Measurements from ENCODE around the gene INPP5K.
A peak's percentile ranks its signal among the peaks of the same experiment; 100 is the strongest.
"Not testable (repeated sequence)": the region's sequence is repeated elsewhere in the genome, so short reads cannot be mapped to it uniquely, and the experiment has no call there.

Gene INPP5K

DNA sequence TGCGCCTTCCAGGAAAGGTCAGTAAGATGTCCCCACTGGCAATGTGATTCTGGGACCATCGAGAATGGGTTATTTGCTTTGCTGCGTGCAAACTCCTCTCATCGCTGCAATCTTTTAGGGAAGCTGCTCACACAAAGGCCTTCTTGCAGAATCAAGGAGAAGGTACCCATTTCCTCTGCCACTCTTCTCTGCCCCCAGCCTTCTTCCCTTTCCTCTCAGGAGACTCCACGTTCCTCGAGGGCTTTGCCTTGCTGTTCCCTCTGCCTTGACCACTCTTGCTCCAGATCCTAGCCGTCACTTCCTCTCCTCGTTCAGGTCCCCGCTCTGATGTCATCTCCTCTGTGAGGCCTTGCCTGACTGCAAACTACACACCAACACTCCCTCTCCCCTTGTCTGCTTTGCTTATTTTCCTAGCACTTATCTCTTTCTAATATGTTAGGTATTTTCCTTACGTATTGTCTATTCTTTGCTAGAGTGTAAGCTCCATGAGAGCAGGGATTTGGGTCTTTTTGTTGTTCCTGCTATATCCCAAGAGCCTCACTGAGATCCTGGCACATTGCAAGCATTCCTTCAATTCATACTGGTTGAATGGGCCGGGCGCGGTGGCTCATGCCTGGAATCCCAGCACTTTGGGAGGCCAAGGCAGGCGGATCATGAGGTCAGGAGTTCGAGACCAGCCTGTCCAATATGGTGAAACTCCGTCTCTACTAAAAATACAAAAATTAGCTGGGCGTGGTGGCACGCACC is 55.0 kb downstream of the INPP5K start:
- DNase-seq = no peak

DNA sequence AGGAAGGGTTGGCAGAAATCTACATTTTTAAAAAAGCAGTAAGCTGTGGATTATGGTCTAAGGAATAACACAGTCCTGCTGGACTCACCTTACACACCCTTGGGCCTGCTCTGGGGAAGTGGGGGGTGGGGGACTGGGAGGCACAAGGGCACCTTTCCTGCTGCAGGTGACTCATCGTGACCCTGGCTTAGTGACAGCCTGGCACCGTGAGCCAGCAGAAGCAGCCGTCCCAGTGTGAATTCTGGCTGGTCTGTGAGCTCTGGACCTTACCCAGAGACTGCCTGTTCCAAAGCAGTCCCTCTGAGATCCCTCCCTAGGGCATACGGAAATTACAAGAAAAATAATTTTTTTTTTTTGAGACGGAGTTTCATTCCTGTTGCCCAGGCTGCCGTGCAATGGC is 56.2 kb downstream of the INPP5K start:
- DNase-seq = no peak

DNA sequence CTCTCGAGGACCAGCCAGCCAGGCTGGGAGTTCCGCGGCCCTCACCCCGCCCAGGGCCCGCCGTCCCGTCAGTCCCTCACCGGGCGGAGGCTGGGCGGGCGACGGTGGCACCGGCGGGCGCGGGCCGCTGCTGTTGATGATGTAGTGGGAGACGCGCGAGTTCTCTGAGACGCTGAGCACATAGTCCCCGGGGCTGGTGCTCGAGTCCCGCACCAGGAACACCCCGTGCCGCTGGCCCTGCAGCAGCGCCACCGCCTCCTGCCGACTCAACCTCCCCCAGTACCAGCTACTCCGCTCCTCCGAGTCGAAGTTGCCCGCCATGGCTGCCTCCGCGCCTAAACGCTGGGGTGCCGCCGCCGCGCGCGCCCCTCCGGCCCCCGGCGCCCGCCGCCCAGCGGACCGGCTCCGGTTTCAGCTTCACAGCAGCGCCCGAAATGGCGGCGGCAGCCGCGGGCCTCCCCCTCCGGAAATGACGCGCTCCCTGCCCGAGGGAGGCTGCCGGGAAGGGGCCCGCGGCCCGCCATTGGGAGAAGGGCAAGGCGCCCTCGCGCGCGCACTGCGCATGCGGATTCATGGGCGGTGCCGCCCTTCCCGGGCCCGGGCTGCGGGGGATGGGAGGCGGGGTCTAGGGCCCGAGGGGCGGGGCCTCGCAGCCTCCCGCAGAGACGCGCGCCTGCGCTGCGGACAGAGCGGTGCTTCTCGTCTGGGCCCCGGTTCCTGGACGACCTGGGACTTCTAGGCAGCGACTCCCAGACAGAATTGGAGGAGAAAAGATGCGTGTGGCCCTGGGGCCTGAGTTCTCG is 60.4 kb downstream of the INPP5K start, which contains the start of gene CRK:
TSS of gene CRK (minus strand) at position 436 of the 803 bp plus-strand sequence. CDS start at position 321, 115 bp downstream.
- DNase-seq = peak; percentile 97

DNA sequence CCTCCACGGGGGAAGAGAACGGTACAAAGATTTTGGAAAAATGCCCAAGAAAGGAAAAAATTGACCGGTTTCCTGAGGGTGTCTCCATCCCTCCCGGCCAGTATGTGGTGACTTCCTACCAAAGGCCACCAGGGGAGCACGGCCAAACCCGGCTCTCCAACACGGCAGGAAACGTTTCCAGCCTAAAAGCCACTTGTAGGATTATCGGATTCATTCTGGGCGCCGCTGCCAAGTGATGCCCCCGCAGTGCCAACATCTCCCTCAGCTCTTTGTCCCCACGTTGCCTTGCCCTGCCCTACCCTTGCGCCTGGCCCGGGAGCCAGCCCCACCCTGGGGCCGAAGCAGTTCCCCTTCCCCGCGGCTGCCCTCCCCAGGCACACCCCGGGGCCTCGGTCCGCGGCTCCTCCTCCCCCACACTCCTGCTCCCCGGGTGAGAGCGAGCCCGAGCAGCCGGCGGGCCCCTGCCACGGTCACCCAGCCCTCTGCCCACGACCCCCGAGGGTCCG is 61.1 kb downstream of the INPP5K start:
- DNase-seq = peak; percentile 46

DNA sequence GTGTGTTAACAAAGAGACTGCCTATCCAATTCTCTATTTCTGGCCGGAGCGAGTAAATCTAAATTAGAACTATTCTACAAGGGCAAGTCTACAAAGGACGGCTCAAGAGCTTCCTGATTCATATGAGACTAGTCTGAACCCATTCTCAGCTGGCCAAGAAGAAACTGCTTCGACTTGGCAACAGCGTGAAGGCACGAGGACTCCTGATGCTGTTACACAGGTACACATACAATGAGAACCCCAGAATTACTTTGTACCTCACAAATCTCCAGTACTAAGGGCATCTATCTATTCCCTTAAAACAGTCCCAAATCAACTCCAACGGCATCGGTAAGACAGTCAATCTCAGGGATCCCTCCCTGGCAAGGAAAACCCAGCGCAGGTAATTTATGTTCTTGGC is 61.9 kb downstream of the INPP5K start:
- DNase-seq = no peak

DNA sequence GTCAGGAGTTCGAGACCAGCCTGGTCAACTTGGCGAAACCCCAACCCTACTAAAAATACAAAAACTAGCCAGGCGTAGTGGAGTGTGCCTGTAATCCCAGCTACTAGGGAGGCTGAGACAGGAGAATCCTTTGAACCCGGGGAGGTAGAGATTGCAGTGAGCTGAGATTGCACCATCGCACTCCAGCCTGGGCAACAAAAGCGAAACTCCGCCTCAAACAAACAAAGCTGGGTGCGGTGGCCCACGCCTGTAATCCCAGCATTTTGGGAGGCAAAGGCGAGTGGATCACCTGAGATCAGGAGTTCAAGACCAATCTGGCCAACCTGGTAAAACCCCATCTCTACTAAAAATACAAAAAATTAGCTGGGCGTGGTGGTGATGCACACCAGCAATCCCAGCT is 62.7 kb downstream of the INPP5K start:
- DNase-seq = not testable (repeated sequence)

DNA sequence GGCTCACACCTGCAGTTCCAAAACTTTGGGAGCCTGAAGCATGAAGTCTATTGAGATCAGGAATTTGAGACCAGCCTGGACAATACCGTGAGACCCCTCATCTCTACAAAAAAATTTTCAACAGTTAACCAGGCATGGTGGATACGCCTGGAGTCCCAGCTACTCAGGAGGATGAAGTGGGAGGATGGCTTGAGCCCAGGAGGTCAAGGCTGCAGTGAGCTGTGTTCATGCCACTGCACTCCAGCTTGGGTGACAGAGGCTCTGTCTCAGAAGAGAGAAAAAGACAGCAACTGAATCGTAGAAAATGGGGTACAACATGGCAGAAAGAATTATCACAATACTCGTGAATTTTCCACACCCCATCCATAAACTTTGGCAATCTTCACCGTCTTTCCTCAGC is 63.6 kb downstream of the INPP5K start:
- no peak for DNase-seq

DNA sequence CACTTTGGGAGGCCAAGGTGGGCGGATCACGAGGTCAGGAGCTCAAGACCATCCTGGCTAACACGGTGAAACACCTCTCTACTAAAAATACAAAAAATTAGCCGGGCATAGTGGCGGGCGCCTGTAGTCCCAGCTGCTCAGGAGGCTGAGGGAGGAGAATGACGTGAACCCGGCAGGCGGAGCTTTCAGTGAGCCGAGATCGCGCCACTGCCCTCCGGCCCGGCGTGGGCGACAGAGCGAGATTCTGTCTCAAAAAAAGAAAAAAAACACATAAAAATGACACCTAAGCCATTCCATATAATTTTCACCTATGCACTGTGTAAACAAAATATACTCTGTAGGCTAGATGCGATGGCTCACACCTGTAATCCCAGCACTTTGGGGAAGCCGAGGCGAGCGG is 66.2 kb downstream of the INPP5K start:
- not testable (repeated sequence) for DNase-seq

DNA sequence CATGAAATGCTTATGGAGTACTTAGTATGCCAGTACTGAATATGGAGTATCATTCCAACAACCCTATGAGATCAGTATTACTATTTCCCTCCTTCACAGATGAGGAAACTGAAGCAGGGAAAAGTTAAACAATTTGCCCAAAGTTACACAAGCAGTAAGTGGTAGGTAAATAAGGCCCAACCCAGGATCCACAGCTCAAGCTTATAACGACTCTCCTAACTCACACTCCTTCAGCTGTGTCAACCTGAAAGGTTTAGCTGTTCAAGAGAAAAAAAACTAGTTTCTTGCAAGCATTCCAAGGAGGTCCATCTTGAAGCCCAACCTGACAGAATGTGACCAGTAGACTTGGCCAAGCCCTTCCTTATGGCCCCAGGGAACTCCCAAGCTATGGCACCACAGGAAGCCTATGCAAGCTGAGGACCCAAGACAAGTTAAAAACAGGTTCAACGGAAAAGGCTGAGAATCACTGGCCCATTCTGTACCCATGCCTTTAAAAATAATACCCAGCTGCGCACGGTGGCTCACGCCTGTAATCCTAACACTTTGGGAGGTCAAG is 66.9 kb downstream of the INPP5K start:
- no peak for DNase-seq

DNA sequence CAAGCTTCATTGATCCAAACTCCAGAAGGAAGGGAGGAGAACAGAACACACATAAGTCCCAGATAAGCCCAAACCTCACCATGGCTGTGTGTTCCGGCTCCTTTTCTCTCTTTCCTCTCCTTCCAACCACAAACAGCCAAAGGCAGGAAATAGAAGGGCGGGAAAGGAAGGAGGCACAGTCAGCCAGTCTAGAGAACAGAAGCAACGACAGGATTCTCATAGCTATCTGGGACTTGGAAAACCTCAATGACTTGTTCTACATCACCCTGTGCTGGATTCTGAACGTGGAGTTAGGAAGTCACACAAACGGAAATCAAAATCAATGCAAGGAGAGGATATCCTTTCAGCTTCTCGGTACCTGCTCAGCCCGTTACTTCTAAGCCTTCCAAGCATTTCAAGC is 69.4 kb downstream of the INPP5K start:
- DNase-seq = no peak

DNA sequence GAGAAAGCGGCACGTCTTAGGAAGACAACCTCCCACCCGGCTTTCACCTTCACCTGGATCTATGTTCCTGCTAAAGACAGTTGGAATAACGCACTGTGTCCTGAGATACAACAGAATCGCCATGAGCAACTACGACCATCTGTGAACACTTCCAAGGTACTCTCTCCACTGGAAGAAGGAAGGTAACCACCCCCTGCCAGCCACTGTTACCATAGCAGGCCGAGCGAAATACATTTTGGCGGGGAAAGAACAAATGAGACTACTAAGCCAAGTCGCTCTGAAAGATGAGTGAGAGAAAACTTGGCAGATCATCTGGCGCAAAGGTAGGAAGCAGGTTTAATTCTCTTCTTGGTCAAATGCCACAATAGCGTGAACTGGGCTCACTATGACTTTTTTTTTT is 70.2 kb downstream of the INPP5K start:
- DNase-seq = no peak

DNA sequence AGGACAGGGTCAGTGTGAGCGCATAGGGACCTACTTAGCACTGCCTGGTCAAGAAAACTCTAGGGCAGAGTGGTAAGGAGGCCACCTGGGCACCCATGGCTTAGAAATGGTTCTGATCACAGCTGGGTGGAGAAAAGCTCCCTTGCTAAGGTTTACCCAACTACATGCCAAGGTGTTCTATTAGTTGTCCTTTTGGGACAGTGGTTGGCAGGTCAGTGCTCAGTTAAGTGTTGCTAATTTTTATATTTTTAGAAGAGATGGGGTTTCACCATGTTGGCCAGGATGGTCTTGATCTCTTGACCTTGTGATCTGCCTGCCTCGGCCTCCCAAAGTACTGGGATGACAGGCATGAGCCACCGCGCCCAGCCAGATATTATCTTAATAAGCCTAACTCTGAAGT is 70.7 kb downstream of the INPP5K start:
- DNase-seq = not testable (repeated sequence)

Measured in CD4-positive, alpha-beta T cell treated with Interleukin-17A for 1 hour (primary cell).